Mucosa of gallbladder (tissue), 1 donor: ENCODE data around the gene FBXO8. TPM values are rescaled to one million over a fixed set of nuclear protein-coding genes. Genes with fewer than 3 reads are reported as not detected.

Experiments
- DNase-seq: peaks from one replicate; pipeline ENCODE4 v3.0.0-alpha.2; 2020; ENCODE audit warnings: low spot score
- total RNA-seq: library from RNA; stranded (reverse); gene quantifications from one replicate; pipeline ENCODE4 v1.2.1, GENCODE V29; 2021
- donor health status: DM: no; HTN: no; CAD: no.

The FBXO8 gene
- total RNA-seq, 1 donor from 2014 or later = 52.1 TPM

DNA sequence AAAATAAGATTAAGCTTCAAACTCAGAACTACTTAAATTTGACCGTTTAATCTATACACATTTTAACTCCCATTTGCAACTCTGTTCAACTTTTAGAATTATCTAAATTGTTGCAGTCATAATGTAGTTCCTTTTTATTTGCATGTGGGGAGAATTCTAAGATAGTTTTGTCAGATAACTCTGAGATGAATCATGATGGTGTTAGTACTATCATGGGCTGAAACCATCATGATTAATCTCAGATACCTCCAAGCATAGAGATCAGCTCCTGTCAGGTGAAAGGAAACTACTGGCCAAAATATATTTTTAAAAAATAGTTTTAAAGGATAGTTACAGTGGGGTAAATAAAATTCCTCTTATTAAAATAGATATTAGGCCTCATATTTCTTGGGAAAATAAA lies 39.0 kb downstream of the FBXO8 start:
- no peak for DNase-seq

DNA sequence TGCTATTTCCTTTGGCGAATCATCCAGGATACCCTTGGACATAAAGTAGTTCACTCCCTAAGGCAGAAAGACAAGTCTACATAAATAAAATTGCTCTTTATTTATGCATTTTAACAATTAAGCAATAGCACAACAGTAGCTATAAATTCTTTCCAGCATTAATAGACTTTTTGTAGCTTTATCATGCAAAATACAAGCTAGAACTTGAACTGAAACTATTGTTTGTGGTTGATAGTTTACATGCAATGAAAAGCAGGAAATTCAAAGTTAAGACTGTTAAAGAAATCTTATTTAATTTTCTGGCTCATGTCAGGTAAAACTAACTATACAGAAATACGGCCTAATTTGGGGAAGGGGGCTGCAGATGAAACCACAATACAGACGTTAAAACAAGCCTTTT lies 42.3 kb downstream of the FBXO8 start:
- DNase-seq = no peak

DNA sequence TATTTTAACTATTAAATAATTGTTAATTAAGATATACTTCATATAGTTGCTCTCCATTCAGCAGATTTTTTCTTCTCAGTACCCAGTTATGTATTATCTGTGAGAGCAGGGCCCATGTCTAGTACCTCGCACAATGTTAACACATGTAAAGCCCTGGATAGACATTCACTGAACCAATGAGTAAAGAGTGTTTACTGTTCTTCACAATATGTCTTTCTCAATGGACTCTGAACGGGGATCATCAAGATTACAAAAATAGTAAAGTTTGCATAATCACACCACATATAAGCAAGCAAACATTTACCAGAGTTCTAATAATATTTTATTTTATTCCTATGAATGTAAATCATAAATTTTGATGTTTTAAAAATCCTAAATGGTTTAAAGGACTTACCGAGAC lies 47.1 kb downstream of the FBXO8 start:
- DNase-seq = no peak

DNA sequence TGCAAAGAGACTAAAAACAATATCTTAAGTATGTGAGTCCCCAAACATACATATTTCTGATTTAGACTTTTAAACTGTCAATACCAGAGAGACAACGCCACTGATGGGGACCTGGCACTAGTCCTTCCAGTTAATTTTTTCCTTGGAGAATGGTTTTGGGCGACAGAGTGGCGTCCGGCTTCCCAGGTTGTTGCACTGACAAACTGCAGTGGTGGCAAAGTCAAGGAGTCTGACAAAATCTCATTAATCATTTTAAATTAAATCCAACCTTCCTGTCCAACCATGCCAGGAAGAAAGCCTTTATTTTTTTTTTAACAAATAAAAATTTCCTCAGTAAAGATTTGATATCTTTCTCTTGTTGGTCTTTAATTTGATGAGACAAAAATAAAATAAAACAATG lies 52.8 kb downstream of the FBXO8 start:
- no peak for DNase-seq

DNA sequence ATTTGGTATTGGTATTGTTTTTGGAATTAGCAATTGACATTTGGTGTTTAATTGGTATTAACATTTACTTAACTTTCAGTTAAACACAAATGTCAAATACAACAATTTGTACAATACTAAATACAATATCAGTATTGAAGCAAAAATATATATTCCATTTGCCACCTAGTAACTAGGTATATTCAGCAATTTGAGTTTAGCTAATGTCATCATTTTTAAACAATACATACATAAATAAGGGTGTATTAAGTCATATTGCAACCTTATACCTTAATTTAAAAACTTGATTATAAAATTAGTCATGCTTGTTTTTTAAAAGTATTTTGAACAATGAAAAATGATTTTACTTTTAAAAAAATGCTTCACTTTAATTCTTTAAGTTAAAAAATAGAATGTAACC lies 53.3 kb downstream of the FBXO8 start:
- no peak for DNase-seq

DNA sequence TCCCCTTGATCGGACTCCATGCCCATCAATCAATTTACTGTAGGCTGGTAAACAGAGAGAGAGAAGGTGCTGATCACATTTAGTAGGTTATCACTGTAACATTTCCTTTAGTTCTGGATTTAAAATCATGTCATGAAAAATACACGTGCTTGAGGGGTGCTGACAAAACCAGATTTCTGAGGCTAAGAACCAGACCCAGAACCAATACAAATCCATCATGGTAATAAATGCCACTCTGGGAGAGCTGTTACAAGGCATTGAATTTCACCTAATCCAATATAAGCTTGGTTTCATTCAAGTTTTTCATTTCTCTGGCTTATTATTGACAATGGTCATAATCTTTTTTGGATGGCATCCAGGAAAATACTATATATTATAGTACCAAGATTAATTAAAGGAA lies 54.5 kb downstream of the FBXO8 start:
- no peak for DNase-seq

DNA sequence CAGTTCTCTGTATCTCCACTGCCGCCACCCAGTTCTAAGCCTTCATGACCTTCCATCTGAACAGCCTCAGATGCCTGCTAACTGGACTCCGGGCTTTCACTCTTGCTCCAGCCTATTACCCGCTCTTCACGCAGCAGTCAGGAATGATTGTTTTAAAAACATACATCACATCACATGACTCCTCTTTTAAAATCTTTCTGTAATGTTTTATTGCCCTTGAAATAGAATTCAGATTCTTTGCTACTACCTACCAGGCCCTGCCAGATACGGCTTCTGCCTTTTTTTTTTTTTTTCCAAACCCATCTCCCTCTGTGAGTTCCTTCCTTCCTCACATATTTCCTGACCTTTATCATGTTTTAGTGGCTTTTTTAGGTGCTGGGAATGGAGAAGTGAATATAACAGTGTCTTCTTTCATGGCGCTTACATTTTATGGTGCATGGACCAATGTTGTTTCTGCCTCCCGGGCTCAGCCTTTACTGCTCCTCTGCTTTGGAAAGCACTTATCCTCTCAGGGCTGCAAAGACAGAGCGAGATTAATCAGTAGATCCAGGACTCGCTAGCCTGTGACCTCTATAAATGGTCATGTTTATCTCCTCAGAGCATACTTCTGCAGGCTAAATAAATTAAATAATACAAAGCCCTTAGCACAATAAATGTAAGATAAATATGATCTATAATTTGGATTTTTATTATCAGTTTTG lies 58.0 kb downstream of the FBXO8 start:
- DNase-seq = no peak

DNA sequence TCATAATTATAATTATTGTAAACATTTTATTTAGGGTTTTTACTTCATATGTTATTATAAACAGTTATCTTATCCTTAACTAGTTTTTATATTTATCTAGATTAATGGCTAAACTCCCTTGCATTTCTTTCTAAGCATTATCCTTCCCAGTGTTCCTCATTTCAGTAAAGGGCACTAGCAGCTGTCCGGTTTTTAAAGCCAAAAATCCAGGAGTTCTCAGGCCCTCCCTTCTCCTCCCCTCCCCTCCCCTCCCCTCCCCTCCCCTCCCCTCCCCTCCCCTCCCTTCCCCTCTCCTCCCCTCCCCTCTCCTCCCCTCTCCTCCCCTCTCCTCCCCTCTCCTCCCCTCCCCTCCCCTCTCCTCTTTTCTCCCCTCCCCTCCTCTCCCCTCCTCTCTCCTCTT lies 58.9 kb downstream of the FBXO8 start:
- DNase-seq = no peak

DNA sequence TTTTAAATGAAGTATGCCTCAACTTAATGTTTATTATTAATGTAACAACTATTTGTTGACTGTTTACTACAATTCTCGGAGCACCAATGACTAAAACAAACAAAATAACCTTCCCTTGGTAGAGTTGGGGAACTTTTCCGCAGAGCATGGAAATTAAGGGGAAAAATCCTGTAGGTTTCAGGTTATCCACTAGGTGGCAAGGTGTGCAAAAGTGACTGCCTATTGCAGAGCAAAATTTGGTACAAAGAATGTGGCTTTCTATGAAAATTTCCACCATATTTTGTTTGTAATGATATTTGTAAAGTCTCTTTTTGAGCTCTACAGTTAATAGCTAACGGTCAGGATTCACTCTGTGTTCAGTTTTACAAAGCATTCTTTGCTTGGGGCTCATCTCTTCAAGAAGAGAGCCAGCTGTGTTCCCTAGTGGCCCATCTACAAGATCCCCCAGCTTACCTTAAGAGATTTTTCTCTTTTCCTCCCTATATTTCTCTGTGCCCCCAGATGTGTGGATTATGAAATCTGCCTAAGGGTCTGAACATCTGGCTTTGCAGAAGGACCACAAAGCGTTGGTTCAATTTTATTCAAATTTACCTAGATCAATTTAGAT lies 61.1 kb downstream of the FBXO8 start:
- DNase-seq = no peak

DNA sequence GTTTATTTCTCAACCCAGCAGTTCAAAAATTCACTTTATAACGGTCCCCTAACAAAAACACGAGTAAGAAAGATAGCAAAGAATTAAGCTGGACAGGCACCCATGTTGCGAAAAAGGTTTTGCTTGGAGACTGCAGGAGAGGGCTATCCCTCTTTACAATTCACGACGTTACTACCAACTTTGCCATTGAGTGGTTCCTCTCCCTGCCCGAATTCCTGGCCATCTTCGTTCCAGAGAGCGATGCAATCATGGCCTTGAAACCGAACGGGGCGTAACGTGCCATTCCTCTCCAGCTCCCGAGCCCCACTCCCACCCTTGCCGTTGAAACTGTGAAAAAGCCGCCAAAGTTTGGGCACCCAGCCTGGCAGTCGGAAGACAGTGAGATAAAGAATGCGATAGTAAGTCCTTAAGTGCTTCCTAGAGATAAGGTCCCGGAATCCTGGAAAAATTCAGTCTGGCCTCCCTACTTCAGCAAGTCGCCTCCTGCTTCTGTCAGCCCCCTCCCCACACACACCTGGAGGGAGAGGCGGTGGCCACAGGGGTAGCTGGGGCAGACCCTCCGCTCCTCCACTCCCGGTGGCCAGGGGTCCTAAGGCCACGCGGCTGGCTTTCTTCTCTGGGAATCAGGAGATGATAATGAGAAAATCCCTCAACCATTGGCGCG lies 65.2 kb downstream of the FBXO8 start:
- DNase-seq = no peak

DNA sequence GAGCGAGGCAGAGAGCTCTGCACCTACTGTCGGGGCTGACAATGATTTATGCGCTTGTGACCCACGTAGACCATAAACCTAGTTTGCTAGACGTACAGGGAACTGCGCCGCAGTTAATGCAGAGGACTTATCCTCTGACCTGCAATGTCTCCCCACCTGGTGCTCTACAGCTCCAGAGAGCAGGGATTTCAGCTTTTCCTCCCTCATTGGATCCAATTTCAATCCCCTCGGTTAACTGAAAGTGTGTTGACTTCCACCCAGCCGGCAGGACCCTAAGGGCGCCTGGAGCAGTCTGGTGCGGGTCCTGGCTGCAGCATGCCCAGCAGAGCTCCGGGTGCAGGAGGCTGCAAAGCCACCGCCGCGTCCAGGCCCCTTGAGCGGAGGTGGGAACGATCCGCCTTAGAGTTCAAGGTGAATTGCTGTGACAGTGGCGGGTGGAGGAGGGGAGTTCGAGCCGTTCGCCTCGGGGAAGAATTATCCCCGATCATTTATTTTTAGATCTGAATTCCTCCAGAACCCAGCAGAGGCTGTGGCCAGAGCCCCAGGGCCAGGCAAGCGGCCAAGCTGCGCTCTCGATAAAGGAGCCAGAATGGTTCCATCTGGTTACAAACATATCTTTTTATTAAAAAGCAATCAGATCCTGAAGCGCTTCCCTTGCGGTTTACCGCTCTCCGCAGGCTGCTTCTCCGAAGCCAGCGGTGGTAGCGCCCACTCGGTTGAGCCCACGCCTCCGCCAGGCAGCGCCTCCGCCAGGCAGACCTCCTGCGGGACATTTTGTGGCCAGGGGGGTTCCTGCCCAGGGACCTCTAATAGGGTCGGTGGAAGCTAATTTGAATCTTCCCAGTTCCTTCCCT lies 66.0 kb downstream of the FBXO8 start:
- no peak for DNase-seq

DNA sequence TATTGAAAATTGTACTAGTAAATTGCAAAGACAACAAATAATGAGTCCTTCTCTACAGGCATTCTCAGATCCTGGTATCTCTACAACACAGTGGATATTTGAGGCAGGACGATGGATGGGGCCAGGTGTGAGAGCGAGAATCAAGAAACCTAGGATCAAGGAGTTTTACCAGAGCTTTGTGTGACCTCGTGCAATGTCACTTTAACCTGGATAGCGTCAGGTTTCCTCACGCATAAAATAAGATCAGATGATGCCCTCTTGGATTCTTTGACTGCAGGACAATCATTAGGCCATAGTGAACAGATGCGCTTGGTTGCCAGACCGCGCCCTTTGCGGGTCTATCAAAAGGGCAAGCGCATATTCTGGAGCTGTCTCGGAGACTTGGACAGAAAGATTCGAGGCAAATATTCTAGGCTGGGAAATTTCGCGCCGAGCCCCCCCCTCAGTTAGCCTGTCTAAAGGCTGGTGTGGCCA lies 66.6 kb downstream of the FBXO8 start:
- DNase-seq = no peak

DNA sequence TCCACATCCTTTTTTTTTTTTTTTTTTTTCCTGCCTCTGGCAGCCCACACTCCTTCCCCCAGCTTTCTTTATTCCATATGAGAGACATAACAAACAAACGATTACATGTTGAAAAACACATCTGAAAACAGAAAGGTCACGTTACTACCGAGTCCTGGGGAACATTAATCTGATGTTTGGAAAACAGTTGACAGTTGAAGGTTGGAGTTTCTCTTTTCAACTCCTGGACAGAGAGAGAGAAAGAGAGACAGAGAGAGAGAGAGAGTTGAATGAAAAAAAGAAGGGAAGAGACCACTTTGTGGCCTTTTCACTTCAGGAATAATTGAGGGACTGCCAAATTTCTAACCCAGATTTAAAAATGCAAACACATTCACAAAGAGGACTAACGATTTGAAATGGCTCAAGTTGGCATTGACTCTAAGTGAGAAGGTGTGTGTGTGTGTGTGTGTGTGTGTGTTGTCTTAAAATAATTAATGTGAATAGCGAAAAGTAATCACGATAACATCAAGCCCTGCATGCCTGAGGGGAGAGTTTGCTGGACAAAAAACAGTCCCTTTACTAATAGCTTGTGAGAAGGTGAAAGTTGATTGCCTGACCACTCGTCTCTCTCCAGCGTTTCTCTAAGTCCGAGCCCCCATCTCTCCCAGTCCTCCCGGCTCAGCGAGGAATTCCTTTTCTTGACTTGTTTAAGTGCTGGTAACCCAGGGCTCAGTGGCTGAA lies 67.3 kb downstream of the FBXO8 start:
- DNase-seq = no peak

DNA sequence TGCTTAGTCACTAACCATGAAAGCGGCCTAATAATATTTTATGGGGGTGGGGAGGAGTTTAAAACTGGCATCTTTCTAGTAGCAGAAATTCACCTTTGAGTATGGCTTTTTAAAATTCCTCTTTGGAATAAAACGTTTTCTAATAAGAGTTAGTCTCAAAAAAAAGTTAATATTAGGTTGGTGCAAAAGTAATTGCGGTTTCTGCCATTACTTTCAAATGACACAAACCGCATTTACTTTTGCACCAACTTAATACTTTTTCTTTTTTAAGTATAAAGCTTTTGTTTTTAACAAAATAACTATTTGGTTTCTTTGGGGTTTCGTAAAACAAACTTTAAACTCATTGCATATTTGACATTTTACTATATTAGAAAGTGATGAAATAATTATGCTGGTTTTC lies 68.4 kb downstream of the FBXO8 start:
- DNase-seq = no peak

DNA sequence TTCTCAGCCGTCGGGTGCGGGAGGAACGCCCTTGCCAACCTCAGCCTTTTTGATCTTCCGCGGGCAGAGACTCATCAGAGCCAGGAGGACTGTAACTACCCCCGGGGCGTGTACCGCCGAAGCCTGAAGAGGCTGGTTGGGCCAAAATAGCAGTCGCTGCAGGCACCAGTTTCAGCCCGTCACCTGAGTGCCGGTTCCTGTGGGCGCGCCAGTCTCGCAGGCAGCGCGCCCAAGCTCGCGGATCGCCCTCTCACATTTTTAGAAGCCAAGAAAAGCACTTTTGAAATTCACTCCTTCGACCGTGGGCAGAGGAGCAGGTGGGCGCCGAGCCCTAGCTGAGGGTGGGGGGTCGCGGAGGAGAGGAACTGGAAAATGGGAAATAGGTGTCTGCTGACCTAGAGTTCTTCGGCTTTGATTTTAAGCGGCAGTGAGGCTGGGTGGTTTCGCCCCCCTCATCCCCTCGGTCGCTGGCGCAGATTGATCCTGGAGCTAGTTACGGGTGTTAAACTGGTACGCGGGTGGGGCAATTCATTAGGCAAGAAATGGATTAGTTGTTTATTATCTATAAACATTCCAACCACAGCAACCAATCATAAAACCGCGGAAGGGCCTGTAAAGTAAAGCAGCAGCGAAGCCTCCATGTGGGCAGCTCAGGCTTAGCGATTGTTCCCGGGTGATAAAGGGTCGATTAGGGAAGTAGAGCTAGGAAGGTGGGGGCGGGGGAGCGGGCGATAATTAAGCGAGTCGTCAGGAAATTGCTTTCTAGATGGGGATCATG lies 69.2 kb downstream of the FBXO8 start:
- no peak for DNase-seq

DNA sequence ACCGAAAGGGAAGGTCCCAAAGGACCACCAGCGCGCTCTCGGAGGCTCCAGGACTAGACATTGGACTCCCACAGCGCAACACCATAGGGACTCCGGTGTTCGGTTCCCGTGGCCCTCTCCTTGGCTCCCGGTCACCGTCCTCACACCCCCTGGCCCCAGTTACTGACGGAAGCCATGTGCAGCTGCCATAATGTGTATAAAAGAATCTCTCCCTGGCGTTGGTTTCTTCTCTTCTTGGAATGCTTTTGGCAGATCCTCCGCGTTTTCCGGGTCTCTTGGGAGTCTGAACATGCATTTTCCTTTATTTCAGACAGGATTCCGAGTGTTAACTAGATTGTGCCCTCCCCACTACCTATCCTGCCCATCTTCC lies 69.8 kb downstream of the FBXO8 start:
- no peak for DNase-seq

DNA sequence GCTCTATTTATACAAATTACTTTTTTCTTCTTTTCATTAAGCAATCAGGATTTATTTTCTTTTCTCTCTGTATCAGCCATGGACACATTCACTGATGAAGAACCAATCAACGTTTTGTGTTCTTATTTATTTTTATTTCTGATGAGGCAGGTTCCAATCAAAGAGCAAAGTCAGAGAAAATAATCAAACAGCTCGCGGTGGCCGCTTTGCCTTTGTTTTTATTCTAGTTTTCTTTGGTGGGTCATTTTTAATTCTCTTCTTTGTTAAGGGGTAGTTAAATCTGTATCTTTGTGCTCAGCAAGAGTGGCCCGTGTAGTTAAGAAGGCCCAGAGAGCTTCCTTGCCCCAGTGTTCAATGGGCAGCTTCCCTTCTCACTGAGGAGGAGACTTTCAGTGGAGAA lies 71.4 kb downstream of the FBXO8 start:
- DNase-seq = no peak

DNA sequence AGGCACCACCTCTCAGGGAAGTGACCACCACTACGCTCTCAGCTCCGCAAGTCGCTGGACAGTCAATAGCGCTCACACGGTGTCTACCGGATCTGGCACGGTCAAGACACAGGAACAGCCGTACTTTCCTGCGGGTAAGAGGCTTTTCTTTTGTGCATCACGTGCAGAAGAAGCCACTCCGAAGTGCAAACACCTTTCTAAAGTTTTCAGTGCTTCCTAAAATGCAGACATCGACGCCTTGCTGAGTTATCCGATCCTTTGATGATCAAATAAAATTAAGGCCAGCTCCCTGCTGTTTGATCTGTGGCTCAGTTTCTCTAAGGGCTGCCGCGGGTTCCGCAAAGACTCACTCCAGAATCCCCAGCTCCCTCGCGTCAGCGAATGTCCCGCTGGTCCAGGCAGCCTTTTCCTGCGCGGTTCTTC lies 71.8 kb downstream of the FBXO8 start:
- DNase-seq = no peak

DNA sequence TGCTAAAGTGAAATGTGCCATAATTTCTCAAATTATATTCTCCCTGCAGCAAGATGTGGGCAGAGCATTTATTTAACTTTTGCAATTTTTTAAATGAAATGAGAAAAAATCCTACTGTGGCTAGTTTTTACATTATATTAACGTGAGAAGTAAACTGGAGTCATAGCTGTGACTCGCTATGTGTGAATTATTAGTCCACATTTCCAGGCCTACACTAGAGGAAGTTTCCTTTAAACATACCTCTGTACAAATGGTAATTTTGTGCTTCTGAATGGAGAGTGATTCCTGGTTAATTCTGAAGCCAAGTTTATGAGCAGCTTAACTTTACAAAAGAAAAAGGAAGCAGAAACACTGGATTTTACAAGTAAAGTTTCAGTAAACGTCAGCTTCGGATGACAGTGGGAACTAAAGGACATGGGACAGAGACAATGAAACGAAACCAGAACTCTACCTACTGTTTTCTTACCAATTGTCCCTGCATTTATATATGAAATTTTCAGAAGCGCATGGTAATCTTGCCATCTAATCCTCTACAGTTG lies 72.4 kb downstream of the FBXO8 start:
- DNase-seq = no peak

DNA sequence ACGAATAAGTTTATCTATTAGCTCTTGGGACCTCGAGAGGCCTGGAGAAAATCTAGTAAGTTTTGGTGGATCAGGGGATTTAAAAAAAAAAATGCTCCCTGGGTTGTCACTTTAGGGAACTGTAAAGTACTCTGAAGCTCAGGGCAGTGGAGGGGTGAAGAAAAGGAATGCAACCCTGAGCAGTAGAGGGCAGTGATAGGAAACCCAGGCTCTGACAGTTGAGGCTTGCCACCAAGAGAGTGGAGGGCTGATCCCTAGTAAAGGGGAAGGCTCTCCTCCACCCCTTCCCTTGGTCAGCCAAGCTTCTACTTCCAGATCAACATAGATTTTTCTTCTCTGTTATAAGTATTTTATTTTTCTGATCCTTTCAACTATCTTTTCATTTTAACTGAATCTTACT lies 73.1 kb downstream of the FBXO8 start:
- DNase-seq = no peak

DNA sequence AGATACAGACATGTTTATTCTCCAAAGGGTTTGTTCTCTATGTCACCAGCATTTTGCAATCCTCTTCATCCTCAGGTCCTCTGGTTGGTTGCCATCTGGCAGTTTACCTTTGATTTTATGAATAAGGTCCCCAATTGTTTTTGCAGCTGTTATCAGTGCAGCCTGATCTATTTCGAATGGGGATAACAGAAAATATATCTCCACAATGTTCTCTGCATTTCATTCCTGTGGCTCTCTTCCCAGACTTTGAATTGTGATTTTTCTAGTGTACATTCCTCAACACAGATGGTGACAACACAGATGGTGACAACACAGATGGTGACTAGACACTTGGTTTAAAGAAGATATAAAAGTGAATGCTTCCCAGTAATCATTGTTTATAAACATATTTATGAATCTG lies 74.1 kb downstream of the FBXO8 start:
- DNase-seq = no peak
